ENCODE measurements around the gene TRIO. TPM values are rescaled to one million over a fixed set of nuclear protein-coding genes. Genes with fewer than 3 reads are reported as not detected.

The TRIO gene
- total RNA-seq, 1 experiment from 2014 or later = 211 TPM

DNA sequence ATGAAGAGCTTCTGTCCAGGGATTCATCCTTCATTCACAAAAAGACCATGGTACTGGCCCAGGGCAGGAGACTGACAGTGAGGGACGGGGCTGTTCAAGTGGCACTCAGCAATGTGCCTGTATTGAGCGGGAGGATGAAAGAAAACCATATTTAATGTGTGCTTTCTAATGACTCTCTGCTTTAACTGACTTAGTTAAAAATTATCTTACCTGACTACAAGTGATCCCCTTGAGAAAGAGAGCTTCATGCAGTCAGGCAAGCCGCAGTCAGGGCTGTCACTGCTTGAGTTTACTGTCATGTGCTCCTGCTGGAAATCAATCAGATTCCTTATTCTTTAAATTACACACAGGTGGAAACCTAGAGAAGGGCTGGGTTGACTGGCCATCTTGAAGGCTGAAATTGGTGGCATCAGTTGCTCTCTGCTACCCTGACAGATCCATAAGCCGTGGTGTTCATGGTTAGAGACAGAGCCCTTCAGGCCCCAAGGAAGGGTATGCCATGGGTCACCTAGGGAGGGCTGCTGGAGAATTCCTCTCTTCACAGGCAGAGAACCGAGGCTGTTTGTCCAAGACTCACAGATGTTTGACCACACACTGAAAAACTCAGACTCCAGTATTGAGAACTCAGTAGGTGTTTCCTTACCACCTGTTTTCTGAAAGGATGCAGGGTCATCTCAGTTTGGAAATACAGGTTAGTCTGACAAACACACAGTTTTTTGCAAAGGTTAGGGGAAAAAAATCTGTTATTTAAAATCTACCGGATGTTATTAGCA is 70.9 kb downstream of the TRIO start:
- H4K20me1 ChIP-seq (ENCODE audit: low read length) = peaks cover 64% of the 10 kb centered on the region
- H3K4me1 ChIP-seq (ENCODE audit: insufficient read depth, low read length) = peaks cover 55% of the 10 kb centered on the region
- no peaks in the 10 kb centered on the region for H3K27me3 ChIP-seq (ENCODE audit: low read length)
- intact Hi-C loops (cut with micrococcal nuclease) = no loop called here
- DNase-seq = no peak
- H3K27ac ChIP-seq (ENCODE audit: low read length) = no peak overlapping the region
- TF ChIP-seq EZH2phosphoT487 (IDR thresholded peaks at IDR 0.05; ENCODE audit: borderline replicate concordance, low read length) = no peak
- TF ChIP-seq, protein P1, sequence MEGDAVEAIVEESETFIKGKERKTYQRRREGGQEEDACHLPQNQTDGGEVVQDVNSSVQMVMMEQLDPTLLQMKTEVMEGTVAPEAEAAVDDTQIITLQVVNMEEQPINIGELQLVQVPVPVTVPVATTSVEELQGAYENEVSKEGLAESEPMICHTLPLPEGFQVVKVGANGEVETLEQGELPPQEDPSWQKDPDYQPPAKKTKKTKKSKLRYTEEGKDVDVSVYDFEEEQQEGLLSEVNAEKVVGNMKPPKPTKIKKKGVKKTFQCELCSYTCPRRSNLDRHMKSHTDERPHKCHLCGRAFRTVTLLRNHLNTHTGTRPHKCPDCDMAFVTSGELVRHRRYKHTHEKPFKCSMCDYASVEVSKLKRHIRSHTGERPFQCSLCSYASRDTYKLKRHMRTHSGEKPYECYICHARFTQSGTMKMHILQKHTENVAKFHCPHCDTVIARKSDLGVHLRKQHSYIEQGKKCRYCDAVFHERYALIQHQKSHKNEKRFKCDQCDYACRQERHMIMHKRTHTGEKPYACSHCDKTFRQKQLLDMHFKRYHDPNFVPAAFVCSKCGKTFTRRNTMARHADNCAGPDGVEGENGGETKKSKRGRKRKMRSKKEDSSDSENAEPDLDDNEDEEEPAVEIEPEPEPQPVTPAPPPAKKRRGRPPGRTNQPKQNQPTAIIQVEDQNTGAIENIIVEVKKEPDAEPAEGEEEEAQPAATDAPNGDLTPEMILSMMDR (conservative IDR thresholded peaks at IDR 0.05; ENCODE audit: low read depth, low read length) = no peak
- no peak for TF ChIP-seq EZH2 (IDR thresholded peaks at IDR 0.05; ENCODE audit: low read length, unreplicated experiment)
- H3K4me2 ChIP-seq (ENCODE audit: low read length) = no peak overlapping the region
- peaks cover 100% of the 10 kb centered on the region for H3K79me2 ChIP-seq (ENCODE audit: low read length)
- no TSS peak for BruUV-seq (replicated peaks)
- H3K9me2 ChIP-seq (replicated peaks; ENCODE audit: low read length) = no peaks in the 10 kb centered on the region
- H3K9ac ChIP-seq (ENCODE audit: low read length) = no peak overlapping the region
- ATAC-seq = no peak
- no peaks in the 10 kb centered on the region for H3K9me3 ChIP-seq (ENCODE audit: low read length)
- H3K36me3 ChIP-seq (ENCODE audit: low read depth, low read length) = 0 out of 2 replicates have a peak, but pooled peaks cover 12% of the 10 kb centered on the region
- H3K4me3 ChIP-seq (ENCODE audit: low read length) = no peak overlapping the region
- POLR2A ChIA-PET (ENCODE audit: unreplicated experiment) = no interaction called here
- no peak overlapping the region for H2AFZ ChIP-seq (ENCODE audit: low read length)
- CTCF ChIA-PET = interaction anchor here (0.8 kb wide), 1 partner anchor 56 kb away, joined by 4 read pairs; no protein-coding TSS in a partner anchor
- no peaks in the 10 kb centered on the region for H3F3A ChIP-seq (ENCODE audit: low read length, unreplicated experiment)

DNA sequence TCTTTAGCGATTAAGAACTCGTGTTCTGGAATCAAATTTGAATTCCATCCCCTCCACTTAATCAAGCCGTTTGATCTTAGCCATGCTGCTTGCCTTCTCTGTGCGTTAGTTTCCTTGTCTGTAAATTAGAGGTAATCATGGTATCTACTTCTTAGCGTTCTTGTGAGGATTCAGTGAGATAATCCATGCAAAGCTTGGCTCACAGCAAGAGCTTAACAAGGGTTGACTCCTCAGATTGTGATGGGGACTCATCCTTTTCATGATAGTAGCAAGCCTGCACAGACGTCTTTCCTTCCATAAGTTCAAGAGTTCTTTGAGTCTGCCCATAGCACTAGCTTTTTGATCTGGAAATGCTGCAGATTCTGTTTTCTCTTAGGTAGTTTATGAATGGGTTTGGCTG is 72.8 kb downstream of the TRIO start:
- intact Hi-C loops (cut with micrococcal nuclease) = loop anchor here (5.0 kb wide), 1 partner anchor 41 kb away; no protein-coding TSS in a partner anchor
- Histone ChIP-seq H3K9me2 (replicated peaks; ENCODE audit: low read length) (no peaks in the 10 kb centered on the region), H3K79me2 (ENCODE audit: low read length) (peaks cover 100% of the 10 kb centered on the region), H3K27me3 (ENCODE audit: low read length) (no peaks in the 10 kb centered on the region), H3K27ac (ENCODE audit: low read length) (no peak overlapping the region), H3K4me2 (ENCODE audit: low read length) (no peak overlapping the region), H3K36me3 (ENCODE audit: low read depth, low read length) (0 out of 2 replicates have a peak, but pooled peaks cover 12% of the 10 kb centered on the region), H3K4me3 (ENCODE audit: low read length) (no peak overlapping the region), H3K9ac (ENCODE audit: low read length) (no peak overlapping the region), H4K20me1 (ENCODE audit: low read length) (peaks cover 67% of the 10 kb centered on the region), H3F3A (ENCODE audit: low read length, unreplicated experiment) (peaks cover 3% of the 10 kb centered on the region), H3K4me1 (ENCODE audit: insufficient read depth, low read length) (peaks cover 51% of the 10 kb centered on the region), H2AFZ (ENCODE audit: low read length) (no peak overlapping the region), H3K9me3 (ENCODE audit: low read length) (no peaks in the 10 kb centered on the region)
- POLR2A ChIA-PET (ENCODE audit: unreplicated experiment) = no interaction called here
- ATAC-seq = no peak
- DNase-seq = no peak
- BruUV-seq (replicated peaks) = no TSS peak
- TF ChIP-seq EZH2phosphoT487 (IDR thresholded peaks at IDR 0.05; ENCODE audit: borderline replicate concordance, low read length) = no peak
- TF ChIP-seq EZH2 (IDR thresholded peaks at IDR 0.05; ENCODE audit: low read length, unreplicated experiment) = no peak
- TF ChIP-seq, protein P1 (conservative IDR thresholded peaks at IDR 0.05; ENCODE audit: low read depth, low read length) = no peak
- CTCF ChIA-PET = no interaction called here

DNA sequence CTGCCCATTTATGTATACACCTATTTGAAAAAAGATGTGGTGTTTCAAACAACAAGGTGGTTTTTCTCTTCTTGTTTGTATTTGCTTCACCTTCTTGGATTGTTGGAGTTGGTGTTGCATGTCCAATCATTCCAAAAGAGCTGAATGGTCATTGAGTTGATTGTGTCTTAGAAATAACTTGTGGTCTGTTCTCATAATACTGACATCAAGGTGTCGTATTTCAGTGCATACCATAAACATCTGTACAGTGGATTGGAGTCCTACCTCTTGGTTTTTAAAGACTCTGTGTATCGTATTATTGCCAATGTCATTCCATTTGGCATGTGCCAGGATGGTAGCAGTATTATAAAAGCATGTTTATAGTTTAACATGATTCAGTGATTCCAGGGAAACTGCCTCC is 73.2 kb downstream of the TRIO start:
- peaks cover 50% of the 10 kb centered on the region for H3K4me1 ChIP-seq (ENCODE audit: insufficient read depth, low read length)
- ATAC-seq (peak; percentile 20; the same call in 1 of the 2 replicates), DNase-seq (peak; percentile 20)
- POLR2A ChIA-PET (ENCODE audit: unreplicated experiment) = no interaction called here
- H3F3A ChIP-seq (ENCODE audit: low read length, unreplicated experiment) = peaks cover 3% of the 10 kb centered on the region
- H3K4me3 ChIP-seq (ENCODE audit: low read length) = no peak overlapping the region
- no peak overlapping the region for H3K9ac ChIP-seq (ENCODE audit: low read length)
- BruUV-seq (replicated peaks) = no TSS peak
- intact Hi-C loops (cut with micrococcal nuclease) = loop anchor here (5.0 kb wide), 1 partner anchor 41 kb away; no protein-coding TSS in a partner anchor
- no peak overlapping the region for H2AFZ ChIP-seq (ENCODE audit: low read length)
- H3K4me2 ChIP-seq (ENCODE audit: low read length) = no peak overlapping the region
- H3K36me3 ChIP-seq (ENCODE audit: low read depth, low read length) = 0 out of 2 replicates have a peak, but pooled peaks cover 12% of the 10 kb centered on the region
- no peaks in the 10 kb centered on the region for H3K27me3 ChIP-seq (ENCODE audit: low read length)
- peaks cover 100% of the 10 kb centered on the region for H3K79me2 ChIP-seq (ENCODE audit: low read length)
- no peak for TF ChIP-seq EZH2phosphoT487 (IDR thresholded peaks at IDR 0.05; ENCODE audit: borderline replicate concordance, low read length)
- TF ChIP-seq, protein P1 (conservative IDR thresholded peaks at IDR 0.05; ENCODE audit: low read depth, low read length) = no peak
- TF ChIP-seq EZH2 (IDR thresholded peaks at IDR 0.05; ENCODE audit: low read length, unreplicated experiment) = no peak
- H3K27ac ChIP-seq (ENCODE audit: low read length) = no peak overlapping the region
- H4K20me1 ChIP-seq (ENCODE audit: low read length) = peaks cover 64% of the 10 kb centered on the region
- H3K9me2 ChIP-seq (replicated peaks; ENCODE audit: low read length) = no peaks in the 10 kb centered on the region
- H3K9me3 ChIP-seq (ENCODE audit: low read length) = no peaks in the 10 kb centered on the region
- CTCF ChIA-PET = no interaction called here
